HFFc6 (cell line): Measurements from ENCODE around the gene PCDHGC5. TPM values are rescaled to one million over a fixed set of nuclear protein-coding genes. Genes with fewer than 3 reads are reported as not detected.

Experiments used
- DNase-seq: peaks from one replicate; pipeline ENCODE4 v3.0.0-alpha.2; 2018
- H3K27ac Mint-ChIP-seq: 2 replicates; pipeline ENCODE4 v1.8.0; 2020; ENCODE audit warnings: mild to moderate bottlenecking, mixed read lengths
- H3K27me3 Mint-ChIP-seq: 2 replicates; pipeline ENCODE4 v1.8.0; 2021; ENCODE audit warnings: mild to moderate bottlenecking, moderate library complexity, mixed read lengths; ENCODE audit not compliant: insufficient read depth
- H3K36me3 Mint-ChIP-seq: 2 replicates; pipeline ENCODE4 v1.8.0; 2021; ENCODE audit warnings: low read depth, mixed read lengths
- H3K4me1 Mint-ChIP-seq: 2 replicates; pipeline ENCODE4 v1.8.0; 2020; ENCODE audit warnings: low read depth, mixed read lengths
- H3K4me3 Mint-ChIP-seq: 2 replicates; pipeline ENCODE4 v1.8.0; 2020; ENCODE audit warnings: mild to moderate bottlenecking, moderate library complexity, mixed read lengths
- H3K9me3 Mint-ChIP-seq: 2 replicates; pipeline ENCODE4 v1.8.0; 2020; ENCODE audit warnings: mild to moderate bottlenecking, mixed read lengths
- CTCF ChIP-seq: fragments of 200-600 bp; sonication (generic); IDR thresholded peaks from 2 replicates; pipeline ENCODE4 v1.5.0; 2021; ENCODE audit warnings: antibody characterized with exemption, mild to moderate bottlenecking
- long read RNA-seq: library from polyadenylated mRNA; unstranded; transcript quantifications from one replicate; pipeline ENCODE4 v2.0.0, GENCODE V29; 2019
- total RNA-seq, 6 experiments: library from RNA; stranded (reverse); fragmentation: NEBNext Ultra II Directional; extraction: Animal tissue kit (Norgen Biotek cat#: 25700); gene quantifications; 2 replicates in 1 of 6; 3 replicates in 5 of 6; pipeline ENCODE4 v1.2.3, GENCODE V29; 2021

Gene PCDHGC5
- total RNA-seq, result 1 to 10 TPM; 2.3 to 5.7 (median 2.7) TPM
- long read RNA-seq, full-length matches to known transcripts, result 1 of 1 reads
- long read RNA-seq, partial matches to known transcripts, result 0 of 1 reads
- long read RNA-seq, other reads (novel, unspliced or antisense), result 0 of 1 reads

GRCh38 chr5:141488591-141489561 lies at the start of gene PCDHGC5:
Gene PCDHGC5, plus strand, starts transcription at chr5:141489081. Its CDS starts 160 bp downstream, at chr5:141489241.
- H3K4me3 Mint-ChIP-seq, result peak within 1 kb of the TSS; percentile 81

GRCh38 chr5:141439411-141440141 lies 49.3 kb upstream of the PCDHGC5 start:
- peaks cover 46% of the 10 kb centered on the region for H3K4me1 Mint-ChIP-seq
- peak overlapping the region; percentile 31; the same call in 1 of the 2 replicates for H3K27ac Mint-ChIP-seq
- DNase-seq, result peak; percentile 39
- TF ChIP-seq CTCF, result peak; percentile 27; the same call in 1 of the 2 replicates
- H3K9me3 Mint-ChIP-seq, result peaks cover 4% of the 10 kb centered on the region
- H3K27me3 Mint-ChIP-seq, result no peaks in the 10 kb centered on the region
- peaks cover 27% of the 10 kb centered on the region for H3K36me3 Mint-ChIP-seq
- no peak overlapping the region for H3K4me3 Mint-ChIP-seq

More at GRCh38 chr5:141488591-141489561, at the start of gene PCDHGC5:
- Mint-ChIP-seq H3K36me3 (peaks cover 32% of the 10 kb centered on the region), H3K9me3 (no peaks in the 10 kb centered on the region), H3K4me1 (peaks cover 56% of the 10 kb centered on the region), H3K27ac (peak within 1 kb of the TSS; percentile 83), H3K27me3 (no peaks in the 10 kb centered on the region)
- DNase-seq, result peak; percentile 76
- TF ChIP-seq CTCF, result no peak

GRCh38 chr5:141440341-141440740 lies 48.5 kb upstream of the PCDHGC5 start:
- no peak overlapping the region for H3K27ac Mint-ChIP-seq

GRCh38 chr5:141441571-141442170 lies 47.2 kb upstream of the PCDHGC5 start:
- DNase-seq, result no peak
- peaks cover 25% of the 10 kb centered on the region for H3K4me1 Mint-ChIP-seq
- peaks cover 4% of the 10 kb centered on the region for H3K9me3 Mint-ChIP-seq
- no peak overlapping the region for H3K27ac Mint-ChIP-seq
- H3K27me3 Mint-ChIP-seq, result no peaks in the 10 kb centered on the region
- TF ChIP-seq CTCF, result no peak
- no peak overlapping the region for H3K4me3 Mint-ChIP-seq
- peaks cover 32% of the 10 kb centered on the region for H3K36me3 Mint-ChIP-seq

More at GRCh38 chr5:141440341-141440740, 48.5 kb upstream of the PCDHGC5 start:
- no peak for TF ChIP-seq CTCF
- no peak for DNase-seq
- Mint-ChIP-seq H3K9me3 (peaks cover 4% of the 10 kb centered on the region), H3K4me1 (peaks cover 38% of the 10 kb centered on the region), H3K27me3 (no peaks in the 10 kb centered on the region), H3K36me3 (peaks cover 30% of the 10 kb centered on the region), H3K4me3 (no peak overlapping the region)

- peak; percentile 38 for DNase-seq
- H3K27me3 Mint-ChIP-seq, result peaks cover 2% of the 10 kb centered on the region; the same call in 1 of the 2 replicates
- H3K4me1 Mint-ChIP-seq, result peaks cover 15% of the 10 kb centered on the region
- no peak overlapping the region for H3K4me3 Mint-ChIP-seq
- TF ChIP-seq CTCF, result no peak
- peaks cover 5% of the 10 kb centered on the region for H3K36me3 Mint-ChIP-seq
- peak overlapping the region; percentile 58 for H3K27ac Mint-ChIP-seq
- H3K9me3 Mint-ChIP-seq, result no peaks in the 10 kb centered on the region
Observed at GRCh38 chr5:141465351-141465750, 23.5 kb upstream of the PCDHGC5 start.
